Adrenal gland (tissue), 5 donors: ENCODE results near the gene SOX21.

Experiments
- POLR2A ChIP-seq, 2 donors: fragments of 450-650 bp; IDR thresholded peaks; one replicate each; pipeline ENCODE4 v1.6.1; 2017; ENCODE audit warnings: antibody characterized with exemption in 2 of 2, mild to moderate bottlenecking in 2 of 2, moderate library complexity in 1 of 2
- TF ChIP-seq, protein P1 (sequence below), 6 experiments: fragments of 450-650 bp in 4 of 6; fragments of 200-600 bp in 2 of 6; sonication (generic) in 1 of 6; IDR thresholded peaks; 1 replicate in 5 of 6; 2 replicates in 1 of 6; pipeline versions ENCODE4 v1.5.1 to v1.8.0; 2016 to 2021; ENCODE audit warnings: antibody characterized with exemption in 6 of 6, mild to moderate bottlenecking in 2 of 6, moderate library complexity in 1 of 6
- donor health status: DM: no; HTN: no; CAD: no.

DNA sequence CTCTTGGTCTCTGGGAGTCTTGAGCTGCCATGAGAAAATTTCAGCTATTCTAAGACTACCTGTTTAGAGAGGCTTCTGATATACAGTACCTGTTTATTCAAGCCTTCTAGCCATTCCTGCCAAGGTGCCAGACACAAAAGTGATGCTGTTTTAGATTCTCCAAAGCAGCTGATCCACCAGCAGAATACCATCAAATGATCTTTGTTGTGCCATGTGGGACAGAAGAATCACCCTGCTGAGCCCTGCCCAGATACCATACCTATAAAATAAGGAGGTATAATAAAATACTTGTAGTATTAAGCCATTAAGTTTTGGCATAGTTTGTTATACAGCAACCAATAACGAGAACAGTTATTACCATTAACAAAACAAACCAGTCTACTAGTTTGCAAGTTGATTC is 14.1 kb upstream of the SOX21 start:
- TF ChIP-seq, protein P1, sequence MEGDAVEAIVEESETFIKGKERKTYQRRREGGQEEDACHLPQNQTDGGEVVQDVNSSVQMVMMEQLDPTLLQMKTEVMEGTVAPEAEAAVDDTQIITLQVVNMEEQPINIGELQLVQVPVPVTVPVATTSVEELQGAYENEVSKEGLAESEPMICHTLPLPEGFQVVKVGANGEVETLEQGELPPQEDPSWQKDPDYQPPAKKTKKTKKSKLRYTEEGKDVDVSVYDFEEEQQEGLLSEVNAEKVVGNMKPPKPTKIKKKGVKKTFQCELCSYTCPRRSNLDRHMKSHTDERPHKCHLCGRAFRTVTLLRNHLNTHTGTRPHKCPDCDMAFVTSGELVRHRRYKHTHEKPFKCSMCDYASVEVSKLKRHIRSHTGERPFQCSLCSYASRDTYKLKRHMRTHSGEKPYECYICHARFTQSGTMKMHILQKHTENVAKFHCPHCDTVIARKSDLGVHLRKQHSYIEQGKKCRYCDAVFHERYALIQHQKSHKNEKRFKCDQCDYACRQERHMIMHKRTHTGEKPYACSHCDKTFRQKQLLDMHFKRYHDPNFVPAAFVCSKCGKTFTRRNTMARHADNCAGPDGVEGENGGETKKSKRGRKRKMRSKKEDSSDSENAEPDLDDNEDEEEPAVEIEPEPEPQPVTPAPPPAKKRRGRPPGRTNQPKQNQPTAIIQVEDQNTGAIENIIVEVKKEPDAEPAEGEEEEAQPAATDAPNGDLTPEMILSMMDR (IDR thresholded peaks at IDR 0.05), result no peak
- no peak for TF ChIP-seq POLR2A (IDR thresholded peaks at IDR 0.05)
